D341Med (cell line): ENCODE results near the gene FRG2B.
"Not testable (repeated sequence)": the region's sequence is repeated elsewhere in the genome, so short reads cannot be mapped to it uniquely, and the experiment has no call there.

Experiments used
- DNase-seq: peaks from one replicate; pipeline ENCODE4 v3.0.0; 2012; ENCODE audit warnings: low spot score

Gene FRG2B

DNA sequence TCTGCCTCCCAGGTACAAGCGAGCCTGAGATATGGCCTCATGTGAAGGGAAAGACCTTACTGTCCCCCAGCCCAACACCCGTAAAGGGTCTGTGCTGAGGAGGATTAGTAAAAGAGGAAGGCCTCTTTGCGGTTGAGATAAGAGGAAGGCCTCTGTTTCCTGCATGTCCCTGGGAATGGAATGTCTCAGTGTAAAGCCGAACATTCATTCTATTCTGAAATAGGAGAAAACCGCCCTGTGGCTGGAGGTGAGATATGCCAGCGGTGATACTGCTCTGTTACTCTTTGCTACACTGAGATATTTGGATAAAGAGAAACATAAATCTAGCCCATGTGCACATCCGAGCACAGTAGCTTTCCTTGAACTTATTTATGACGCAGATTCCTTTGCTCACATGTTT, 26.7 kb downstream of the FRG2B start:
- DNase-seq, result not testable (repeated sequence)

DNA sequence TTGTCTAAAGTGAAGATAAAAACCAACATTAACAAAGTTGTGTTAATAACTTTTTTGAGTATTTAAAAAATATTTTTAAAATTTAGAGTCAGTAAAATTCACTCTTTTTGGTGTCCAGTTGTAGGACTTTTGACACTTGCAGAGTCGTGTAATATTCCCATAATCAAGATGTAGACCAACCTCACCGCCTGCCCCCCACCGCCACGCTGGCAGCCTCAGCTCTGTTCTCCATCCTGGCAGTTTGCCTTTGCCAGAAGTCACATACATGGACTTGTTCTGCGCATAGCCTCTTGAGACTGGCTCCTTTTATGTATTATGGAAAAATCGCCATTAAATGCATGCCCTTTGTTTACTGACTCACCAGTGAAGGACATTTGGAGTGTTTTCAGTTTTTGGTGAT, 33.9 kb downstream of the FRG2B start:
- DNase-seq, result no peak

DNA sequence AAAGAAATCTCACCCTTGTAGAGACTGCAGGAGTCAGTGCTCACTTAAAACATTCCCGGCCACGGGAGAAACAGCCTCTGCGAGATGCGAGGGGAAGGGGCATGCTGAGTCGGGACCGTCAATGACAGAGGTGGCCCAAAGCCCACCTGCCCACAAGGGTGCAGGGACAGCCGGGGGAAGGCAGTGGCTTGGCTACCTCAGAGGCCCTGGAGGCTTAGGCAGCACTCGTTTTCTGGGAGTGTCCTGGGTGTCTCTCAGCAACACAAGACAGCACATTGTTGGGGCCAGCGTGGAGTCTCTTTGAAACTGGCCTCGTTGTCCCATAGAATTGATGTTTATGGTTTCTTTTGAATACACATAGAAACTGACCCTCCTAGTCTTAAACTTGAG, 35.6 kb downstream of the FRG2B start:
- DNase-seq, result no peak

DNA sequence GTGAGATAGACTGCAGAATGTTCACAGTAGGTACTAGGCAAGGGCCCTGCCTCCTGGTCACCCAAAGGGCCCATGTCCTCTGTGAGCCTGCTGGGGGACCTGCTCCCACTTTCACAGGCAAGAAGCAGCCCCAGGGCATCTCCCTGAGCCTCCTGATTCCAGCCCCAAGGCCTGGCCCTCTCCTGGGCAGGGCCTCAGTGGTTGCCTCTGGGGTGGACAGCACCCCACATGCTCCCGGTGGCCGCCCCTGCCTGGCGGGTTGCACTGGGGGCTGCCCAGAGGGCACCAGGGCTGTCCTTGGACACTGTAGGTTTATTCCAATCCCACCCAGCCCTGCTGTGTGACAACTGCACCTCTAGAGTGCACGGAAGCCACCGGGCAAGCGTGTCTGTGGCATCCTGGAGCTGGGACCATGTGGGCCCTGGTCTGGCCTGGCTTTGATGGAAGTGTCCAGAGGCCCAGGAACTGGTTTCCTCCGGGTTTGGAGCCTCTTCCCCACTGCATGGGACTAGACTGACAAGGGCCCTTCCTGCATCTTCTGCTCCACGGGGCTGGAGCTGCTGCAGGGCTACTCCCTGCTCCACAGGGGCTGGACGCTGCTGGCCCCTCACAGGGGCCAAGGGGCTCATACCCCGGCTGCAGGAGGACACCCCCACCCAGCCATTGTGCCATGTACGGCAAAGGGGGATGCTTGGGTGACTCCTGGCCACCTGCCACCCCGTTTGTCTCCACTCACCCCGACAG, 36.2 kb downstream of the FRG2B start:
- no peak for DNase-seq

DNA sequence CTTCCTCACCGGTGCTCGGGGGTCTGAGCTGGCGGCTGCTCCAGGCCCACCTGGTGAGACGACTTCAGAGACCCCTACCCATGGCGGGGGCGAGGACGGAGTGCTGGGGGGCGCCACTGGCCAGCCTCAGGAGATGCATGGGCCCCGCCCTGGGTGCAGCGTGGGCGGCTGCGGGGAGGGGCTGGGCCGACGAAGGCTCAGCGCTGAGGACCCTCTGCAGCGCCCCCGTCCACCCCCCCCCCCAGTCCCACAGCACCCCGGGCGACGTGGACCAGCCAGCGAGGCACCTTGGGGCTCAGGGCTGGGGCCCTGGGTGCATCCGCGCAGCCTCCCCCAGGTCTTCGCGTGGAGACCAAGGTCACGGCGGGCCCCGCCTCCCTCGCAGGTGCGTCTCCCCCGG, 49.6 kb downstream of the FRG2B start:
- DNase-seq, result not testable (repeated sequence)
